SK-MEL-5 (cell line): ENCODE results near the gene PSG11. TPM values are rescaled to one million over a fixed set of nuclear protein-coding genes. Genes with fewer than 3 reads are reported as not detected.
"Not testable (repeated sequence)": the region's sequence is repeated elsewhere in the genome, so short reads cannot be mapped to it uniquely, and the experiment has no call there.

Source experiments
- DNase-seq: peaks from one replicate; pipeline ENCODE4 v3.0.0-alpha.2; 2016; ENCODE audit warnings: low read depth, low spot score
- in situ Hi-C: cut with HindIII; loops from 2 replicates; pipeline ENCODE4 v1.10.0; 2016; ENCODE audit warnings: low sequenced_read_pairs, high pct_unique_total_duplicates, low pct_unique_long_range_greater_than_20kb
- total RNA-seq: library from RNA; depleted of rRNA; stranded (reverse); fragments of >200 nt; shearing (Covaris generic); gene quantifications from 2 replicates; pipeline ENCODE4 v1.2.3, GENCODE V29; 2014; rRNA removed

PSG11 gene
- total RNA-seq, 1 experiment from 2014 or later: 2.0 TPM

GRCh38 chr19:43002948-43003347, 23.3 kb downstream of the PSG11 start:
- DNase-seq, in situ Hi-C loops: not testable (repeated sequence)

GRCh38 chr19:42996161-42996560, 30.1 kb downstream of the PSG11 start:
- DNase-seq, in situ Hi-C loops: not testable (repeated sequence)

- in situ Hi-C loops, DNase-seq: not testable (repeated sequence)
Observed at GRCh38 chr19:42992029-42992604, 34.2 kb downstream of the PSG11 start.

GRCh38 chr19:42989851-42990250, 36.4 kb downstream of the PSG11 start:
- in situ Hi-C loops: no loop called here
- DNase-seq: no peak

GRCh38 chr19:42989186-42989585, 37.1 kb downstream of the PSG11 start:
- in situ Hi-C loops, DNase-seq: not testable (repeated sequence)

- DNase-seq, in situ Hi-C loops: not testable (repeated sequence)
Observed at GRCh38 chr19:42988206-42988605, 38.1 kb downstream of the PSG11 start.

GRCh38 chr19:42985588-42985987, 40.7 kb downstream of the PSG11 start:
- in situ Hi-C loops: no loop called here

GRCh38 chr19:42982111-42982510, 44.2 kb downstream of the PSG11 start:
- DNase-seq, in situ Hi-C loops: not testable (repeated sequence)

More at GRCh38 chr19:42985588-42985987, 40.7 kb downstream of the PSG11 start:
- no peak for DNase-seq

- DNase-seq, in situ Hi-C loops: not testable (repeated sequence)
Observed at GRCh38 chr19:42971451-42971850, 54.8 kb downstream of the PSG11 start.

- no peak for DNase-seq
Observed at GRCh38 chr19:42965176-42965575, 61.1 kb downstream of the PSG11 start.

GRCh38 chr19:42961119-42961518, 65.2 kb downstream of the PSG11 start:
- no peak for DNase-seq
- in situ Hi-C loops: no loop called here

More at GRCh38 chr19:42965176-42965575, 61.1 kb downstream of the PSG11 start:
- in situ Hi-C loops: no loop called here

Other genes with a start within 250 kb of the PSG11 start
- not detected in 2 replicates for gene PSG1, start 146.8 kb downstream of the PSG11 start, total RNA-seq
- not detected in 2 replicates for gene PSG6, start 108.6 kb downstream of the PSG11 start, total RNA-seq
- not detected in 2 replicates for gene PSG7, start 89.3 kb downstream of the PSG11 start, total RNA-seq
- gene PSG2, start 56.2 kb upstream of the PSG11 start, total RNA-seq: not detected in 2 replicates
- not detected in 2 replicates for gene PSG5, start 160.1 kb upstream of the PSG11 start, total RNA-seq
- gene PSG4, start 179.2 kb upstream of the PSG11 start, total RNA-seq: 2.5 and 4.1 TPM in 2 replicates
- gene PSG9, start 243.1 kb upstream of the PSG11 start, total RNA-seq: 0.40 TPM in 1 of 2 replicates, not detected in the other